ENCODE data around the gene WDFY4.

WDFY4 gene

GRCh38 chr10:48695636-48696534, 11.2 kb downstream of the WDFY4 start:
- Histone ChIP-seq H3K79me2 (ENCODE audit: insufficient read depth, low read length) (peaks cover 98% of the 10 kb centered on the region), H3F3A (ENCODE audit: insufficient read depth) (no peaks in the 10 kb centered on the region), H3K4me2 (ENCODE audit: low read depth, low read length, poor library complexity, severe bottlenecking) (no peak overlapping the region), H3K27me3 (ENCODE audit: low read length) (no peaks in the 10 kb centered on the region), H2AFZ (ENCODE audit: low read depth, low read length, severe bottlenecking) (no peak overlapping the region), H3K9ac (ENCODE audit: low read length) (no peak overlapping the region), H3K4me3 (ENCODE audit: insufficient read depth, low read length, poor library complexity, severe bottlenecking) (no peak overlapping the region), H3K9me2 (replicated peaks; ENCODE audit: insufficient read depth, low read length) (no peaks in the 10 kb centered on the region), H3K9me3 (ENCODE audit: insufficient read depth, low read length) (no peaks in the 10 kb centered on the region), H3K36me3 (ENCODE audit: low read length) (no peaks in the 10 kb centered on the region), H3K27ac (ENCODE audit: low read depth, low read length) (no peak overlapping the region), H4K20me1 (ENCODE audit: low read depth, low read length) (no peaks in the 10 kb centered on the region; the same call in 1 of the 2 replicates)
- TF ChIP-seq, protein P1, sequence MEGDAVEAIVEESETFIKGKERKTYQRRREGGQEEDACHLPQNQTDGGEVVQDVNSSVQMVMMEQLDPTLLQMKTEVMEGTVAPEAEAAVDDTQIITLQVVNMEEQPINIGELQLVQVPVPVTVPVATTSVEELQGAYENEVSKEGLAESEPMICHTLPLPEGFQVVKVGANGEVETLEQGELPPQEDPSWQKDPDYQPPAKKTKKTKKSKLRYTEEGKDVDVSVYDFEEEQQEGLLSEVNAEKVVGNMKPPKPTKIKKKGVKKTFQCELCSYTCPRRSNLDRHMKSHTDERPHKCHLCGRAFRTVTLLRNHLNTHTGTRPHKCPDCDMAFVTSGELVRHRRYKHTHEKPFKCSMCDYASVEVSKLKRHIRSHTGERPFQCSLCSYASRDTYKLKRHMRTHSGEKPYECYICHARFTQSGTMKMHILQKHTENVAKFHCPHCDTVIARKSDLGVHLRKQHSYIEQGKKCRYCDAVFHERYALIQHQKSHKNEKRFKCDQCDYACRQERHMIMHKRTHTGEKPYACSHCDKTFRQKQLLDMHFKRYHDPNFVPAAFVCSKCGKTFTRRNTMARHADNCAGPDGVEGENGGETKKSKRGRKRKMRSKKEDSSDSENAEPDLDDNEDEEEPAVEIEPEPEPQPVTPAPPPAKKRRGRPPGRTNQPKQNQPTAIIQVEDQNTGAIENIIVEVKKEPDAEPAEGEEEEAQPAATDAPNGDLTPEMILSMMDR (IDR thresholded peaks at IDR 0.05; ENCODE audit: insufficient read depth, low read length, poor library complexity, severe bottlenecking), result no peak
- no peak for TF ChIP-seq EZH2phosphoT487 (conservative IDR thresholded peaks at IDR 0.05; ENCODE audit: low read length)

- no peaks in the 10 kb centered on the region for H3K9me3 ChIP-seq (ENCODE audit: insufficient read depth, low read length)
- H3K36me3 ChIP-seq (ENCODE audit: low read length), result no peaks in the 10 kb centered on the region
- no peaks in the 10 kb centered on the region for H3F3A ChIP-seq (ENCODE audit: insufficient read depth)
- no peaks in the 10 kb centered on the region for H3K9me2 ChIP-seq (replicated peaks; ENCODE audit: insufficient read depth, low read length)
- peaks cover 98% of the 10 kb centered on the region for H3K79me2 ChIP-seq (ENCODE audit: insufficient read depth, low read length)
- no peaks in the 10 kb centered on the region; the same call in 1 of the 2 replicates for H4K20me1 ChIP-seq (ENCODE audit: low read depth, low read length)
- H3K4me3 ChIP-seq (ENCODE audit: insufficient read depth, low read length, poor library complexity, severe bottlenecking), result no peak overlapping the region
- no peak overlapping the region for H3K4me2 ChIP-seq (ENCODE audit: low read depth, low read length, poor library complexity, severe bottlenecking)
- no peak for TF ChIP-seq EZH2phosphoT487 (conservative IDR thresholded peaks at IDR 0.05; ENCODE audit: low read length)
- TF ChIP-seq, protein P1 (IDR thresholded peaks at IDR 0.05; ENCODE audit: insufficient read depth, low read length, poor library complexity, severe bottlenecking), result no peak
- no peaks in the 10 kb centered on the region for H3K27me3 ChIP-seq (ENCODE audit: low read length)
- no peak overlapping the region for H3K9ac ChIP-seq (ENCODE audit: low read length)
- H3K27ac ChIP-seq (ENCODE audit: low read depth, low read length), result no peak overlapping the region
- no peak overlapping the region for H2AFZ ChIP-seq (ENCODE audit: low read depth, low read length, severe bottlenecking)
Observed at GRCh38 chr10:48696535-48696873, 11.8 kb downstream of the WDFY4 start.

DNA sequence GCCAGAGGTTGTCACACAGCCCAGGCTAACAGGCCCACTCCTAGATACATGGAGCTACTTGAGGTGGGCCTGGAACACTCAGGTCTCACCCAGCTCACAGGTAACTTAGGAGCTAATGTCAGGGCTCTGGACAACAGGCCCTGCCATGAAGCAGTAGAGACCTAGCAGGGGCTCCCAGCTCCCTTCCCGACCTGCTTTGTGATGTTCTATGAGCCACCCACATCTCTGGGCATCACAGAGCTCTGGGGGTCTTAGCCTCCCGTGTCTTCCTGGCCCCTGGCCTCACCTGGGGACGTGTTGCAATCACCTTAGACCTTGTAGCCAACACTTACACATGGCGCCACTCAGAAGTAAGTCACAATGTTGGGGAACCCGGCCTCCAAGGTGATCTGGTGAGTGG, 12.4 kb downstream of the WDFY4 start:
- no peak overlapping the region for H3K4me2 ChIP-seq (ENCODE audit: low read depth, low read length, poor library complexity, severe bottlenecking)
- TF ChIP-seq, protein P1 (IDR thresholded peaks at IDR 0.05; ENCODE audit: insufficient read depth, low read length, poor library complexity, severe bottlenecking), result no peak
- no peaks in the 10 kb centered on the region for H3K9me3 ChIP-seq (ENCODE audit: insufficient read depth, low read length)
- H4K20me1 ChIP-seq (ENCODE audit: low read depth, low read length), result no peaks in the 10 kb centered on the region; the same call in 1 of the 2 replicates
- no peaks in the 10 kb centered on the region for H3F3A ChIP-seq (ENCODE audit: insufficient read depth)
- H2AFZ ChIP-seq (ENCODE audit: low read depth, low read length, severe bottlenecking), result no peak overlapping the region
- H3K36me3 ChIP-seq (ENCODE audit: low read length), result no peaks in the 10 kb centered on the region
- H3K9me2 ChIP-seq (replicated peaks; ENCODE audit: insufficient read depth, low read length), result no peaks in the 10 kb centered on the region
- H3K79me2 ChIP-seq (ENCODE audit: insufficient read depth, low read length), result peaks cover 98% of the 10 kb centered on the region
- H3K27ac ChIP-seq (ENCODE audit: low read depth, low read length), result no peak overlapping the region
- no peak overlapping the region for H3K9ac ChIP-seq (ENCODE audit: low read length)
- H3K4me3 ChIP-seq (ENCODE audit: insufficient read depth, low read length, poor library complexity, severe bottlenecking), result no peak overlapping the region
- H3K27me3 ChIP-seq (ENCODE audit: low read length), result no peaks in the 10 kb centered on the region
